Trophoblast cell (in vitro differentiated cells and primary cell): Measurements from ENCODE around the gene ALG9.

ENCODE experiments used
- DNase-seq, 2 donors: peaks; one replicate each; pipeline ENCODE4 v3.0.0-alpha.2; 2016
- H2AFZ ChIP-seq: 2 replicates; pipeline ENCODE4 v1.6.1; 2013; ENCODE audit warnings: low read length, moderate library complexity, mild to moderate bottlenecking; ENCODE audit not compliant: insufficient read depth, poor library complexity
- H2AK5ac ChIP-seq: 2 replicates; pipeline ENCODE4 v1.6.1; 2013; ENCODE audit warnings: mild to moderate bottlenecking, low read length
- H2BK120ac ChIP-seq: 2 replicates; pipeline ENCODE4 v1.6.1; 2013; ENCODE audit warnings: low read length, mild to moderate bottlenecking, moderate library complexity; ENCODE audit not compliant: insufficient read depth, poor library complexity
- H2BK12ac ChIP-seq: 2 replicates; pipeline ENCODE4 v1.6.1; 2013; ENCODE audit warnings: mild to moderate bottlenecking, low read length, moderate library complexity
- H2BK5ac ChIP-seq: 2 replicates; pipeline ENCODE4 v1.6.1; 2013; ENCODE audit warnings: low read length, low read depth, moderate library complexity, mild to moderate bottlenecking; ENCODE audit not compliant: poor library complexity
- H3K14ac ChIP-seq: 2 replicates; pipeline ENCODE4 v1.6.1; 2013; ENCODE audit warnings: mild to moderate bottlenecking, low read length
- H3K18ac ChIP-seq: 2 replicates; pipeline ENCODE4 v1.6.1; 2013; ENCODE audit warnings: mild to moderate bottlenecking, low read length
- H3K23ac ChIP-seq: 2 replicates; pipeline ENCODE4 v1.6.1; 2013; ENCODE audit warnings: low read length
- H3K27ac ChIP-seq: 2 replicates; pipeline ENCODE4 v1.5.1; 2013; ENCODE audit warnings: low read depth, mild to moderate bottlenecking, inconsistent platforms, low read length, moderate library complexity
- H3K27me3 ChIP-seq: 2 replicates; pipeline ENCODE4 v1.6.1; 2013; ENCODE audit warnings: inconsistent platforms, mild to moderate bottlenecking, low read length, moderate library complexity; ENCODE audit not compliant: insufficient read depth
- H3K36me3 ChIP-seq, 2 experiments: 1 replicate in 1 of 2; 2 replicates in 1 of 2; pipeline ENCODE4 v1.6.1; 2013; ENCODE audit warnings: low read length in 2 of 2, mild to moderate bottlenecking in 2 of 2, moderate library complexity in 1 of 2; ENCODE audit not compliant: insufficient read depth in 2 of 2, control insufficient read depth in 1 of 2
- H3K4ac ChIP-seq: 2 replicates; pipeline ENCODE4 v1.6.1; 2013; ENCODE audit warnings: low read depth, mild to moderate bottlenecking, low read length, moderate library complexity
- H3K4me1 ChIP-seq, 2 experiments: 1 replicate in 1 of 2; 2 replicates in 1 of 2; pipeline ENCODE4 v1.6.1; 2013; ENCODE audit warnings: low read length in 2 of 2, mild to moderate bottlenecking in 2 of 2, moderate library complexity in 1 of 2; ENCODE audit not compliant: insufficient read depth in 2 of 2, control insufficient read depth in 1 of 2
- H3K4me2 ChIP-seq: 2 replicates; pipeline ENCODE4 v1.6.1; 2013; ENCODE audit warnings: inconsistent platforms, mild to moderate bottlenecking, low read length, moderate library complexity
- H3K4me3 ChIP-seq: 2 replicates; pipeline ENCODE4 v1.5.1; 2013; ENCODE audit warnings: mild to moderate bottlenecking, low read depth, low read length, inconsistent platforms
- H3K79me1 ChIP-seq: one replicate; pipeline ENCODE4 v1.6.1; 2013; ENCODE audit warnings: low read length
- H3K79me2 ChIP-seq: 2 replicates; pipeline ENCODE4 v1.6.1; 2013; ENCODE audit warnings: low read length, mild to moderate bottlenecking; ENCODE audit not compliant: control insufficient read depth, insufficient read depth, poor library complexity
- H3K9ac ChIP-seq: 2 replicates; pipeline ENCODE4 v1.6.1; 2013; ENCODE audit warnings: mild to moderate bottlenecking, low read length
- H3K9me3 ChIP-seq: 2 replicates; pipeline ENCODE4 v1.6.1; 2013; ENCODE audit warnings: low read depth, mild to moderate bottlenecking, control low read depth, inconsistent platforms, low read length; ENCODE audit not compliant: insufficient read depth
- H4K12ac ChIP-seq: 2 replicates; pipeline ENCODE4 v1.6.1; 2013; ENCODE audit warnings: low read depth, mild to moderate bottlenecking, low read length, moderate library complexity
- H4K8ac ChIP-seq: 2 replicates; pipeline ENCODE4 v1.6.1; 2013; ENCODE audit warnings: low read depth, mild to moderate bottlenecking, low read length, moderate library complexity
- H4K91ac ChIP-seq: one replicate; pipeline ENCODE4 v1.6.1; 2013; ENCODE audit warnings: low read depth, mild to moderate bottlenecking, low read length, moderate library complexity
- WGBS: extraction: QIAGEN DNeasy Blood & Tissue Kit; methylation state at CpG from one replicate; pipeline ENCODE4 v1.1.7; 2013; ENCODE audit warnings: missing lambda C conversion rate; ENCODE audit not compliant: insufficient read length, insufficient coverage; ENCODE audit errors: extremely low coverage; 5-methylcytosine and 5-hydroxymethylcytosine counted together

The ALG9 gene

GRCh38 chr11:111792314-111792713, 79.1 kb downstream of the ALG9 start:
- no peaks in the 10 kb centered on the region for H3K79me1 ChIP-seq
- H3K4ac ChIP-seq = no peak overlapping the region
- no peak overlapping the region for H2AK5ac ChIP-seq
- peaks cover 0 to 1% of the 10 kb centered on the region in 2 experiments for H3K36me3 ChIP-seq
- H3K27ac ChIP-seq = no peak overlapping the region
- WGBS = no CpG with 5 or more reads among the region's 1 CpG
- H3K4me3 ChIP-seq = no peak overlapping the region
- no peak overlapping the region for H3K23ac ChIP-seq
- H3K9me3 ChIP-seq = no peaks in the 10 kb centered on the region
- H3K79me2 ChIP-seq = no peaks in the 10 kb centered on the region
- H2BK5ac ChIP-seq = no peak overlapping the region
- no peak for DNase-seq
- no peak overlapping the region for H2BK120ac ChIP-seq
- H4K8ac ChIP-seq = no peak overlapping the region
- H3K9ac ChIP-seq = no peak overlapping the region
- no peak overlapping the region for H2BK12ac ChIP-seq
- H3K4me1 ChIP-seq = no peaks in the 10 kb centered on the region
- no peaks in the 10 kb centered on the region for H3K27me3 ChIP-seq
- no peak overlapping the region for H3K4me2 ChIP-seq
- H2AFZ ChIP-seq = no peak overlapping the region
- no peak overlapping the region for H4K91ac ChIP-seq
- H3K14ac ChIP-seq = no peak overlapping the region
- H3K18ac ChIP-seq = no peak overlapping the region
- H4K12ac ChIP-seq = no peak overlapping the region

GRCh38 chr11:111788464-111788863, 82.9 kb downstream of the ALG9 start:
- no peak for DNase-seq
- Histone ChIP-seq H4K8ac (no peak overlapping the region), H3K9me3 (no peaks in the 10 kb centered on the region), H3K27ac (no peak overlapping the region), H3K27me3 (no peaks in the 10 kb centered on the region), H3K9ac (no peak overlapping the region), H2BK5ac (no peak overlapping the region), H3K79me1 (no peaks in the 10 kb centered on the region), H3K4me3 (no peak overlapping the region), H2BK120ac (no peak overlapping the region), H3K23ac (no peak overlapping the region), H3K4me1 (no peaks in the 10 kb centered on the region), H4K91ac (no peak overlapping the region), H3K79me2 (no peaks in the 10 kb centered on the region), H3K18ac (no peak overlapping the region), H3K36me3 (peaks cover 1 to 5% of the 10 kb centered on the region in 2 experiments), H2AFZ (no peak overlapping the region), H2AK5ac (no peak overlapping the region), H3K4ac (no peak overlapping the region), H3K4me2 (no peak overlapping the region), H2BK12ac (no peak overlapping the region), H3K14ac (no peak overlapping the region), H4K12ac (no peak overlapping the region)
- no CpG with 5 or more reads among the region's 2 CpGs for WGBS

GRCh38 chr11:111788051-111788450, 83.3 kb downstream of the ALG9 start:
- no peak overlapping the region for H3K18ac ChIP-seq
- no peak overlapping the region for H3K4me3 ChIP-seq
- H3K9me3 ChIP-seq = no peaks in the 10 kb centered on the region
- no peak overlapping the region for H2BK12ac ChIP-seq
- no peak overlapping the region for H3K23ac ChIP-seq
- H2AFZ ChIP-seq = no peak overlapping the region
- H3K14ac ChIP-seq = no peak overlapping the region
- DNase-seq = no peak
- H2BK5ac ChIP-seq = no peak overlapping the region
- no peaks in the 10 kb centered on the region for H3K79me1 ChIP-seq
- H3K79me2 ChIP-seq = no peaks in the 10 kb centered on the region
- H3K9ac ChIP-seq = no peak overlapping the region
- H3K4ac ChIP-seq = no peak overlapping the region
- H3K4me1 ChIP-seq = no peaks in the 10 kb centered on the region
- no peak overlapping the region for H2BK120ac ChIP-seq
- no CpG with 5 or more reads among the region's 2 CpGs for WGBS
- H4K91ac ChIP-seq = no peak overlapping the region
- no peak overlapping the region for H3K4me2 ChIP-seq
- no peaks in the 10 kb centered on the region for H3K27me3 ChIP-seq
- H4K12ac ChIP-seq = no peak overlapping the region
- no peak overlapping the region for H2AK5ac ChIP-seq
- peaks cover 3 to 5% of the 10 kb centered on the region in 2 experiments for H3K36me3 ChIP-seq
- no peak overlapping the region for H4K8ac ChIP-seq
- H3K27ac ChIP-seq = no peak overlapping the region

GRCh38 chr11:111785886-111786412, 85.4 kb downstream of the ALG9 start:
- Histone ChIP-seq H2BK12ac (no peak overlapping the region), H3K79me1 (no peaks in the 10 kb centered on the region), H3K4me3 (no peak overlapping the region), H2BK120ac (no peak overlapping the region), H2AFZ (no peak overlapping the region), H4K8ac (no peak overlapping the region), H3K36me3 (peaks cover 2 to 5% of the 10 kb centered on the region in 2 experiments), H3K79me2 (no peaks in the 10 kb centered on the region), H3K4ac (no peak overlapping the region), H3K23ac (no peak overlapping the region), H3K27me3 (no peaks in the 10 kb centered on the region), H3K18ac (no peak overlapping the region), H3K9ac (no peak overlapping the region), H4K12ac (no peak overlapping the region), H3K4me2 (no peak overlapping the region), H3K4me1 (no peaks in the 10 kb centered on the region), H2BK5ac (no peak overlapping the region), H2AK5ac (no peak overlapping the region), H3K9me3 (no peaks in the 10 kb centered on the region), H4K91ac (no peak overlapping the region), H3K14ac (no peak overlapping the region), H3K27ac (no peak overlapping the region)
- no peak for DNase-seq
- WGBS = no CpG with 5 or more reads among the region's 2 CpGs
